Retinal pigment epithelial cell (primary cell): ENCODE measurements around the gene HOXD11.

Experiments
- DNase-seq: peaks from one replicate; pipeline ENCODE4 v3.0.0-alpha.2; 2010; ENCODE audit warnings: low read depth
- H3K4me3 ChIP-seq: 2 replicates; pipeline ENCODE4 v1.5.1; 2011; ENCODE audit warnings: mild to moderate bottlenecking, low read length, control low read depth, moderate library complexity
- CTCF ChIP-seq: conservative IDR thresholded peaks from 2 replicates; pipeline ENCODE4 v1.5.1; 2011; ENCODE audit warnings: low read depth, low read length, control low read depth, inconsistent platforms

The HOXD11 gene

GRCh38 chr2:176110415-176111308 lies 3.6 kb downstream of the HOXD11 start:
- no peak for DNase-seq

GRCh38 chr2:176111309-176111663 lies 4.2 kb downstream of the HOXD11 start:
- DNase-seq = no peak
- TF ChIP-seq CTCF = peak; percentile 78
- no peak overlapping the region for H3K4me3 ChIP-seq

More at GRCh38 chr2:176110415-176111308, 3.6 kb downstream of the HOXD11 start:
- no peak for TF ChIP-seq CTCF
- no peak overlapping the region for H3K4me3 ChIP-seq

GRCh38 chr2:176111846-176112374 lies 4.8 kb downstream of the HOXD11 start:
- no peak for TF ChIP-seq CTCF
- H3K4me3 ChIP-seq = no peak overlapping the region
- no peak for DNase-seq

GRCh38 chr2:176112375-176113302 lies 5.6 kb downstream of the HOXD11 start:
- no peak for TF ChIP-seq CTCF

GRCh38 chr2:176114120-176114929 lies 7.2 kb downstream of the HOXD11 start:
- no peak overlapping the region for H3K4me3 ChIP-seq
- TF ChIP-seq CTCF = no peak
- no peak for DNase-seq

More at GRCh38 chr2:176112375-176113302, 5.6 kb downstream of the HOXD11 start:
- no peak overlapping the region for H3K4me3 ChIP-seq
- DNase-seq = no peak

GRCh38 chr2:176114930-176115625 lies 8.0 kb downstream of the HOXD11 start:
- H3K4me3 ChIP-seq = no peak overlapping the region
- no peak for TF ChIP-seq CTCF
- DNase-seq = no peak
